H1 (cell line): ENCODE results near the gene CRYBG1. TPM values are rescaled to one million over a fixed set of nuclear protein-coding genes. Genes with fewer than 3 reads are reported as not detected.

ENCODE experiments used
- CTCF ChIA-PET: fragments of 300-600 bp; sonication (Branson Sonifier 250); formaldehyde crosslinking; loops from one replicate; lab custom pipeline; 2021; ENCODE audit not compliant: partially characterized antibody; lab: Charles Lee
- POLR2A ChIA-PET: fragments of 300-600 bp; sonication (Branson Sonifier 250); formaldehyde crosslinking; loops from one replicate; lab custom pipeline; 2021; ENCODE audit warnings: inconsistent platforms; ENCODE audit not compliant: partially characterized antibody; lab: Charles Lee
- DNase-seq, 2 experiments: peaks; one replicate each; pipeline versions ENCODE4 v3.0.0 to v3.0.0-alpha.2; 2010 to 2022; ENCODE audit warnings: low spot score in 2 of 2, low read depth in 1 of 2, mixed read lengths in 1 of 2
- FAIRE-seq: peaks from 2 replicates; lab custom pipeline; 2011; peaks lifted over from hg19 to GRCh38; lab: Jason Lieb, UNC
- H2AFZ ChIP-seq: 2 replicates; pipeline ENCODE4 v1.8.1; 2012; ENCODE audit warnings: low read length, inconsistent platforms
- H2AK5ac ChIP-seq: 2 replicates; pipeline ENCODE4 v1.6.1; 2013; ENCODE audit warnings: low read depth, low read length
- H2BK120ac ChIP-seq: replicated peaks from 2 replicates; pipeline ENCODE3; 2013; ENCODE audit warnings: low read depth, low read length, inconsistent platforms
- H2BK12ac ChIP-seq: 2 replicates; pipeline ENCODE4 v1.6.1; 2013; ENCODE audit warnings: low read depth, low read length
- H2BK15ac ChIP-seq: 2 replicates; pipeline ENCODE4 v1.6.1; 2013; ENCODE audit warnings: low read length
- H2BK20ac ChIP-seq: 2 replicates; pipeline ENCODE4 v1.6.1; 2013; ENCODE audit warnings: low read length
- H2BK5ac ChIP-seq: 2 replicates; pipeline ENCODE4 v1.6.1; 2013; ENCODE audit warnings: low read depth, low read length
- H3K14ac ChIP-seq: 2 replicates; pipeline ENCODE4 v1.6.1; 2013; ENCODE audit warnings: inconsistent platforms; ENCODE audit not compliant: insufficient read length
- H3K18ac ChIP-seq: 2 replicates; pipeline ENCODE4 v1.6.1; 2013; ENCODE audit warnings: low read length; ENCODE audit errors: extremely low read depth
- H3K23ac ChIP-seq: 2 replicates; pipeline ENCODE4 v1.6.1; 2013; ENCODE audit warnings: inconsistent platforms; ENCODE audit not compliant: insufficient read length
- H3K23me2 ChIP-seq: 2 replicates; pipeline ENCODE4 v1.6.1; 2013; ENCODE audit warnings: low read depth, low read length
- H3K27ac ChIP-seq: 2 replicates; pipeline ENCODE4 v1.6.1; 2011; ENCODE audit warnings: low read depth, low read length, inconsistent platforms
- H3K27me3 ChIP-seq, 4 experiments: replicated peaks in 1 of 4; 1 replicate in 1 of 4; 2 replicates in 3 of 4; pipeline versions ENCODE4 v1.6.1 to v1.8.1; 2011 to 2013; ENCODE audit warnings: low read length in 3 of 4, mild to moderate bottlenecking in 3 of 4, inconsistent platforms in 2 of 4, mixed read lengths in 2 of 4, moderate library complexity in 1 of 4; ENCODE audit not compliant: control insufficient read depth in 3 of 4, insufficient read depth in 3 of 4; ENCODE audit errors: extremely low read depth in 1 of 4
- H3K36me3 ChIP-seq, 4 experiments: 2 replicates each; pipeline versions ENCODE4 v1.6.1 to v1.8.1; 2011 to 2013; ENCODE audit warnings: mild to moderate bottlenecking in 4 of 4, low read length in 3 of 4, moderate library complexity in 2 of 4, control low read depth in 1 of 4, inconsistent platforms in 1 of 4; ENCODE audit not compliant: insufficient read depth in 4 of 4, control insufficient read depth in 2 of 4
- H3K4ac ChIP-seq: replicated peaks from 2 replicates; pipeline ENCODE3; 2013; ENCODE audit warnings: low read length, low read depth, mixed read lengths, inconsistent platforms; ENCODE audit not compliant: insufficient read length
- H3K4me1 ChIP-seq, 4 experiments: replicated peaks in 1 of 4; 1 replicate in 1 of 4; 2 replicates in 3 of 4; pipeline versions ENCODE4 v1.6.1 to v1.8.1; 2011 to 2013; ENCODE audit warnings: low read length in 3 of 4, inconsistent platforms in 2 of 4, mixed read lengths in 1 of 4; ENCODE audit not compliant: insufficient read depth in 4 of 4, control insufficient read depth in 3 of 4
- H3K4me2 ChIP-seq, 2 experiments: 2 replicates each; pipeline versions ENCODE4 v1.6.1 to v1.8.1; 2011 to 2013; ENCODE audit warnings: low read depth in 2 of 2, low read length in 2 of 2, control low read depth in 1 of 2, inconsistent platforms in 1 of 2, mild to moderate bottlenecking in 1 of 2; ENCODE audit not compliant: insufficient read depth in 1 of 2
- H3K4me3 ChIP-seq, 4 experiments: fragments of 200-600, 300-600 bp in 1 of 4; sonication (generic), shearing (Covaris generic), sonication (Bioruptor Twin) in 1 of 4; 2 replicates each; pipeline versions ENCODE4 v1.5.1 to v1.8.1; 2011 to 2016; ENCODE audit warnings: low read length in 4 of 4, low read depth in 3 of 4, control low read depth in 2 of 4, inconsistent platforms in 2 of 4, mild to moderate bottlenecking in 2 of 4, mixed read lengths in 1 of 4, moderate library complexity in 1 of 4; ENCODE audit not compliant: insufficient read depth in 2 of 4; ENCODE audit errors: extremely low read depth in 1 of 4
- H3K56ac ChIP-seq: replicated peaks from 2 replicates; pipeline ENCODE3; 2013; ENCODE audit warnings: low read depth, mild to moderate bottlenecking, mixed read lengths, low read length, inconsistent platforms; ENCODE audit not compliant: insufficient read length
- H3K79me1 ChIP-seq: 2 replicates; pipeline ENCODE4 v1.6.1; 2013; ENCODE audit warnings: low read depth, low read length, control low read depth
- H3K79me2 ChIP-seq, 2 experiments: 2 replicates each; pipeline versions ENCODE4 v1.6.1 to v1.8.1; 2012 to 2013; ENCODE audit warnings: low read length in 2 of 2, mild to moderate bottlenecking in 2 of 2, inconsistent platforms in 1 of 2; ENCODE audit not compliant: insufficient read depth in 2 of 2, control insufficient read depth in 1 of 2
- H3K9ac ChIP-seq, 4 experiments: replicated peaks in 1 of 4; 1 replicate in 1 of 4; 2 replicates in 3 of 4; pipeline versions ENCODE4 v1.6.1 to v1.8.1; 2011 to 2013; ENCODE audit warnings: low read depth in 3 of 4, low read length in 3 of 4, control low read depth in 2 of 4, mild to moderate bottlenecking in 2 of 4, moderate library complexity in 2 of 4, inconsistent platforms in 1 of 4; ENCODE audit errors: extremely low read depth in 1 of 4
- H3K9me3 ChIP-seq, 2 experiments: 2 replicates each; pipeline versions ENCODE4 v1.6.1 to v1.8.1; 2012 to 2013; ENCODE audit warnings: mild to moderate bottlenecking in 2 of 2, moderate library complexity in 2 of 2, control low read depth in 1 of 2, inconsistent platforms in 1 of 2, low read depth in 1 of 2, low read length in 1 of 2, mixed read lengths in 1 of 2; ENCODE audit not compliant: insufficient read depth in 2 of 2
- H4K20me1 ChIP-seq, 2 experiments: replicated peaks in 1 of 2; 2 replicates each; pipeline versions ENCODE3 to v1.8.1; 2011 to 2013; ENCODE audit warnings: inconsistent platforms in 2 of 2, low read length in 2 of 2, mild to moderate bottlenecking in 1 of 2; ENCODE audit not compliant: insufficient read depth in 2 of 2, control insufficient read depth in 1 of 2
- H4K5ac ChIP-seq: 2 replicates; pipeline ENCODE4 v1.6.1; 2013; ENCODE audit warnings: low read length, low read depth, mixed read lengths, inconsistent platforms; ENCODE audit not compliant: insufficient read length
- H4K8ac ChIP-seq: 2 replicates; pipeline ENCODE4 v1.8.0; 2013; ENCODE audit warnings: mild to moderate bottlenecking, moderate library complexity, low read length, inconsistent platforms; ENCODE audit not compliant: insufficient read depth; ENCODE audit errors: extremely low read depth
- H4K91ac ChIP-seq: replicated peaks from 2 replicates; pipeline ENCODE3; 2013; ENCODE audit warnings: low read length, mixed read lengths, inconsistent platforms; ENCODE audit not compliant: insufficient read length
- CTCF ChIP-seq, 3 experiments: IDR thresholded peaks; 1 replicate in 2 of 3; 2 replicates in 1 of 3; pipeline versions ENCODE4 v1.5.1 to v1.6.1; 2011; ENCODE audit warnings: low read length in 3 of 3, mild to moderate bottlenecking in 3 of 3, inconsistent platforms in 2 of 3, low read depth in 1 of 3, moderate library complexity in 1 of 3; ENCODE audit not compliant: insufficient read depth in 1 of 3; ENCODE audit errors: control extremely low read depth in 1 of 3
- HDAC2 ChIP-seq, 2 experiments: fragments of 300-600 bp in 1 of 2; sonication (generic) in 1 of 2; IDR thresholded peaks; 2 replicates each; pipeline ENCODE4 v1.6.1; 2011 to 2012; ENCODE audit warnings: low read depth in 2 of 2, low read length in 2 of 2, mild to moderate bottlenecking in 2 of 2, moderate library complexity in 2 of 2, borderline replicate concordance in 1 of 2, inconsistent platforms in 1 of 2
- KDM4A ChIP-seq: IDR thresholded peaks from one replicate; pipeline ENCODE4 v1.7.1; 2012; ENCODE audit warnings: low read depth, mild to moderate bottlenecking, moderate library complexity, low read length, inconsistent platforms; ENCODE audit not compliant: severe bottlenecking
- KDM5A ChIP-seq: fragments of 200-600 bp; IDR thresholded peaks from 2 replicates; pipeline ENCODE4 v1.7.1; 2012; ENCODE audit warnings: mild to moderate bottlenecking, low read length, inconsistent platforms, mixed read lengths
- POLR2A ChIP-seq, 2 experiments: IDR thresholded peaks; 1 replicate in 1 of 2; 2 replicates in 1 of 2; pipeline ENCODE4 v1.6.1; 2011; ENCODE audit warnings: low read depth in 2 of 2, low read length in 2 of 2, mild to moderate bottlenecking in 2 of 2; ENCODE audit errors: control extremely low read depth in 1 of 2
- RAD21 ChIP-seq, 2 experiments: IDR thresholded peaks in 1 of 2; conservative IDR thresholded peaks in 1 of 2; 2 replicates each; pipeline ENCODE4 v1.6.1; 2011; ENCODE audit warnings: low read depth in 2 of 2, low read length in 2 of 2, improper control_type of control experiment in 1 of 2, inconsistent platforms in 1 of 2, mild to moderate bottlenecking in 1 of 2, moderate library complexity in 1 of 2
- SAP30 ChIP-seq: fragments of 300-600 bp; sonication (generic); IDR thresholded peaks from 2 replicates; pipeline ENCODE4 v1.7.1; 2012; ENCODE audit warnings: low read length, moderate library complexity, mild to moderate bottlenecking, inconsistent platforms; ENCODE audit not compliant: insufficient read depth, insufficient replicate concordance
- SIRT6 ChIP-seq: IDR thresholded peaks from one replicate; pipeline ENCODE4 v1.7.1; 2012; ENCODE audit warnings: low read length, inconsistent platforms
- TEAD4 ChIP-seq: IDR thresholded peaks from 2 replicates; pipeline ENCODE4 v1.6.1; 2012; ENCODE audit warnings: low read depth, low read length, inconsistent platforms, mixed read lengths
- WGBS, 2 experiments: shearing (Covaris generic) in 1 of 2; methylation state at CpG; one replicate each; pipeline versions ENCODE4 v1.1.6 to v1.1.7; 2013 to 2015; ENCODE audit warnings: low lambda C conversion rate in 2 of 2, mixed read lengths in 2 of 2, inconsistent platforms in 1 of 2, low coverage in 1 of 2, missing lambda C conversion rate in 1 of 2; ENCODE audit not compliant: insufficient replicate concordance in 2 of 2, insufficient coverage in 1 of 2, insufficient read length in 1 of 2; ENCODE audit errors: extremely low coverage in 1 of 2, missing lambda C conversion rate in 1 of 2; 5-methylcytosine and 5-hydroxymethylcytosine counted together
- polyA plus RNA-seq, 7 experiments: library from polyadenylated mRNA; depleted of rRNA in 3 of 7; stranded (reverse) in 5 of 7; unstranded in 2 of 7; fragments of >200 nt in 5 of 7; fragments of 200-250 nt in 2 of 7; gene quantifications; 1 replicate in 5 of 7; 2 replicates in 1 of 7; 4 replicates in 1 of 7; pipeline versions ENCODE4 v1.2.1 to v1.2.3, GENCODE V29; 2011 to 2013; ENCODE audit warnings: missing spikeins in 2 of 7, mixed read lengths in 2 of 7
- total RNA-seq: library from RNA; stranded (reverse); fragmentation: NEBNext Ultra II Directional; extraction: Animal tissue kit (Norgen Biotek cat#: 25700); gene quantifications from 2 replicates; pipeline ENCODE4 v1.2.1, GENCODE V29; 2021
- TF ChIP-seq, protein P1 (sequence below): IDR thresholded peaks from 2 replicates; pipeline ENCODE4 v1.6.1; 2011; ENCODE audit warnings: low read length, improper control_type of control experiment

CRYBG1 gene
- total and polyA plus RNA-seq, 2 of the 8 experiments (the other 6 are each of a cell fraction or from before 2014, with no cell fraction given): 2.2 to 11.6 TPM

- no peak overlapping the region for H4K8ac ChIP-seq
- 74% methylated on average over 2 of the region's 2 CpGs; no CpG with 5 or more reads in 1 of the 2 experiments for WGBS, 2 experiments
- TF ChIP-seq SIRT6 (no peak), KDM5A (no peak), POLR2A (IDR thresholded peaks at IDR 0.05; ENCODE audit: control extremely low read depth in 1 of 2, low read depth in 2 of 2, low read length in 2 of 2) (no peak), TEAD4 (no peak), RAD21 (IDR thresholded peaks at IDR 0.05 in 1 of 2, conservative IDR thresholded peaks at IDR 0.05 in 1 of 2; ENCODE audit: low read depth in 2 of 2, low read length in 2 of 2) (no peak), SAP30 (no peak), CTCF (IDR thresholded peaks at IDR 0.05; ENCODE audit: control extremely low read depth in 1 of 3, insufficient read depth in 1 of 3, low read depth in 1 of 3, low read length in 3 of 3) (no peak), HDAC2 (IDR thresholded peaks at IDR 0.05; ENCODE audit: borderline replicate concordance in 1 of 2, low read depth in 2 of 2, low read length in 2 of 2) (no peak), KDM4A (no peak)
- TF ChIP-seq, protein P1, sequence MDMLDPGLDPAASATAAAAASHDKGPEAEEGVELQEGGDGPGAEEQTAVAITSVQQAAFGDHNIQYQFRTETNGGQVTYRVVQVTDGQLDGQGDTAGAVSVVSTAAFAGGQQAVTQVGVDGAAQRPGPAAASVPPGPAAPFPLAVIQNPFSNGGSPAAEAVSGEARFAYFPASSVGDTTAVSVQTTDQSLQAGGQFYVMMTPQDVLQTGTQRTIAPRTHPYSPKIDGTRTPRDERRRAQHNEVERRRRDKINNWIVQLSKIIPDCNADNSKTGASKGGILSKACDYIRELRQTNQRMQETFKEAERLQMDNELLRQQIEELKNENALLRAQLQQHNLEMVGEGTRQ: no peak
Measured at GRCh38 chr6:106450653-106451052, 90.1 kb downstream of the CRYBG1 start.

More at GRCh38 chr6:106450653-106451052, 90.1 kb downstream of the CRYBG1 start:
- no peak overlapping the region for H2BK120ac ChIP-seq
- no peaks in the 10 kb centered on the region for H3K23me2 ChIP-seq
- ChIA-PET CTCF (interaction anchor here (0.6 to 1.3 kb wide), 3 partner anchors 15 to 682 kb away, joined by 3 read pairs; no protein-coding TSS in a partner anchor), POLR2A (interaction anchor here (1.0 kb wide), 1 partner anchor 116 kb away, joined by 3 read pairs; no protein-coding TSS in a partner anchor)
- H3K79me2 ChIP-seq: no peaks in the 10 kb centered on the region
- H3K9me3 ChIP-seq: no peaks in the 10 kb centered on the region
- no peak overlapping the region for H2BK5ac ChIP-seq
- DNase-seq: no peak
- no peak overlapping the region for H3K14ac ChIP-seq
- no peak overlapping the region for H3K9ac ChIP-seq
- H3K4me1 ChIP-seq: peaks cover 0 to 12% (median 7%) of the 10 kb centered on the region in 4 experiments; a peak in 5 of 7 replicates
- H3K27me3 ChIP-seq: no peaks in the 10 kb centered on the region
- no peaks in the 10 kb centered on the region for H3K79me1 ChIP-seq
- no peak overlapping the region for H3K4me3 ChIP-seq
- H3K4me2 ChIP-seq: no peak overlapping the region
- no peak overlapping the region for H4K91ac ChIP-seq
- no peak overlapping the region for H3K4ac ChIP-seq
- H3K56ac ChIP-seq: no peak overlapping the region
- no peaks in the 10 kb centered on the region for H3K36me3 ChIP-seq
- no peak overlapping the region for H2BK20ac ChIP-seq
- H2AK5ac ChIP-seq: no peak overlapping the region
- H2BK12ac ChIP-seq: no peak overlapping the region
- no peak overlapping the region for H2BK15ac ChIP-seq
- H3K23ac ChIP-seq: no peak overlapping the region
- FAIRE-seq: no peak
- H4K5ac ChIP-seq: no peak overlapping the region
- no peak overlapping the region for H3K27ac ChIP-seq
- H4K20me1 ChIP-seq: no peaks in the 10 kb centered on the region
- H2AFZ ChIP-seq: no peak overlapping the region
- H3K18ac ChIP-seq: no peak overlapping the region
